Endothelial cell of umbilical vein (primary cell): ENCODE results near the gene DHX15. TPM values are rescaled to one million over a fixed set of nuclear protein-coding genes. Genes with fewer than 3 reads are reported as not detected.

Experiments
- BruUV-seq: library from RNA; stranded (reverse); fragments of 400-500 nt; replicated peaks from 2 replicates; lab custom pipeline; 2021; lab: Mats Ljungman, UMichigan
- CTCF ChIA-PET: fragments of 300-600, 350-600 bp; sonication (Branson Sonifier 250); formaldehyde crosslinking; loops from one replicate; lab custom pipeline; 2021; ENCODE audit warnings: antibody characterized with exemption, inconsistent platforms; lab: Charles Lee
- POLR2A ChIA-PET: fragments of 300-600, 350-600 bp; sonication (Branson Sonifier 250); formaldehyde crosslinking; loops from one replicate; lab custom pipeline; 2021; ENCODE audit warnings: antibody characterized with exemption, inconsistent platforms; lab: Charles Lee
- DNase-seq: peaks from one replicate; pipeline ENCODE4 v3.0.0-alpha.2; 2011; ENCODE audit warnings: low read depth, low spot score
- FAIRE-seq: peaks from 2 replicates; lab custom pipeline; 2011; peaks lifted over from hg19 to GRCh38; lab: Jason Lieb, UNC
- H2AFZ ChIP-seq: 2 replicates; pipeline ENCODE4 v1.6.0; 2012; ENCODE audit warnings: low read depth, low read length, control low read depth, inconsistent platforms
- H3K27ac ChIP-seq: 2 replicates; pipeline ENCODE4 v1.5.1; 2011; ENCODE audit warnings: low read depth, mild to moderate bottlenecking, control low read depth, low read length, moderate library complexity; ENCODE audit not compliant: insufficient read depth
- H3K27me3 ChIP-seq, 2 experiments: 2 replicates each; pipeline versions ENCODE4 v1.6.0 to v1.6.1; 2011; ENCODE audit warnings: low read length in 2 of 2, mixed read lengths in 1 of 2; ENCODE audit not compliant: control insufficient read depth in 2 of 2, insufficient read depth in 2 of 2
- H3K36me3 ChIP-seq, 2 experiments: 2 replicates in 1 of 2; 3 replicates in 1 of 2; pipeline ENCODE4 v1.5.1; 2011; ENCODE audit warnings: low read length in 2 of 2, mild to moderate bottlenecking in 1 of 2, moderate library complexity in 1 of 2; ENCODE audit not compliant: control insufficient read depth in 2 of 2, insufficient read depth in 2 of 2; ENCODE audit errors: extremely low read depth in 1 of 2
- H3K4me1 ChIP-seq: 3 replicates; pipeline ENCODE4 v1.5.1; 2011; ENCODE audit warnings: mild to moderate bottlenecking, low read length; ENCODE audit not compliant: control insufficient read depth, insufficient read depth; ENCODE audit errors: extremely low read depth
- H3K4me2 ChIP-seq: 2 replicates; pipeline ENCODE4 v1.6.1; 2011; ENCODE audit warnings: low read length, control low read depth, mixed read lengths; ENCODE audit not compliant: insufficient read depth
- H3K4me3 ChIP-seq, 3 experiments: fragments of 200-600 bp in 1 of 3; sonication (generic), shearing (Covaris generic) in 1 of 3; replicated peaks in 1 of 3; 2 replicates each; pipeline ENCODE4 v1.5.1; 2011 to 2016; ENCODE audit warnings: control low read depth in 3 of 3, low read length in 3 of 3, mild to moderate bottlenecking in 2 of 3, inconsistent platforms in 1 of 3, low read depth in 1 of 3, moderate library complexity in 1 of 3; ENCODE audit not compliant: insufficient read depth in 1 of 3
- H3K79me2 ChIP-seq: 2 replicates; pipeline ENCODE4 v1.6.0; 2012; ENCODE audit warnings: low read length, inconsistent platforms; ENCODE audit not compliant: control insufficient read depth, insufficient read depth
- H3K9ac ChIP-seq: replicated peaks from 2 replicates; pipeline ENCODE3; 2011; ENCODE audit warnings: low read length, control low read depth; ENCODE audit not compliant: insufficient read depth; ENCODE audit errors: extremely low read depth
- H3K9me1 ChIP-seq: replicated peaks from 3 replicates; pipeline ENCODE4 v1.6.0; 2011; ENCODE audit warnings: mild to moderate bottlenecking, low read length; ENCODE audit not compliant: control insufficient read depth, insufficient read depth; ENCODE audit errors: extremely low read depth
- H3K9me3 ChIP-seq: replicated peaks from 2 replicates; pipeline ENCODE4 v1.5.1; 2012; ENCODE audit warnings: low read length, inconsistent platforms; ENCODE audit not compliant: control insufficient read depth, insufficient read depth
- H4K20me1 ChIP-seq: replicated peaks from 2 replicates; pipeline ENCODE3; 2011; ENCODE audit warnings: mild to moderate bottlenecking, low read length; ENCODE audit not compliant: control insufficient read depth, insufficient read depth; ENCODE audit errors: extremely low read depth
- EZH2 ChIP-seq: IDR thresholded peaks from 2 replicates; pipeline ENCODE4 v1.6.1; 2012; ENCODE audit warnings: borderline replicate concordance, low read depth, mild to moderate bottlenecking, moderate library complexity, low read length, inconsistent platforms; ENCODE audit not compliant: severe bottlenecking
- FOS ChIP-seq: IDR thresholded peaks from 2 replicates; pipeline ENCODE4 v1.6.1; 2011; ENCODE audit warnings: mild to moderate bottlenecking, low read length, moderate library complexity, borderline replicate concordance; ENCODE audit not compliant: insufficient read depth
- GATA2 ChIP-seq: IDR thresholded peaks from 2 replicates; pipeline ENCODE4 v1.7.0; 2011; ENCODE audit warnings: low read depth, mild to moderate bottlenecking, moderate library complexity, mixed read lengths, low read length; ENCODE audit not compliant: insufficient read length, insufficient read depth
- JUN ChIP-seq: IDR thresholded peaks from 2 replicates; pipeline ENCODE4 v1.6.1; 2011; ENCODE audit warnings: borderline replicate concordance, low read depth; ENCODE audit not compliant: insufficient read length, insufficient read depth
- MYC ChIP-seq: IDR thresholded peaks from one replicate; pipeline ENCODE4 v1.6.1; 2011; ENCODE audit warnings: mild to moderate bottlenecking, low read depth, low read length
- POLR2A ChIP-seq: IDR thresholded peaks from 2 replicates; pipeline ENCODE4 v1.6.1; 2012; ENCODE audit warnings: low read depth, mild to moderate bottlenecking, control low read depth, low read length
- POLR2AphosphoS5 ChIP-seq: IDR thresholded peaks from 2 replicates; pipeline ENCODE4 v1.6.1; 2012; ENCODE audit warnings: low read depth, mild to moderate bottlenecking, control low read depth, low read length, moderate library complexity; ENCODE audit not compliant: insufficient read depth
- dilution Hi-C: fragments of 300-500 bp; cut with MboI; formaldehyde crosslinking; loops from one replicate; pipeline ENCODE4 v1.15.0; 2019; ENCODE audit warnings: low sequenced_read_pairs; ENCODE audit not compliant: extremely low pct_ligation_motif_present
- intact Hi-C: fragments of 100-400 bp; cut with micrococcal nuclease; formaldehyde crosslinking; loops from one replicate; pipeline ENCODE4 v1.10.0; 2022
- polyA plus RNA-seq, 4 experiments: library from polyadenylated mRNA; depleted of rRNA in 3 of 4; stranded (reverse) in 3 of 4; unstranded in 1 of 4; fragments of >200 nt; gene quantifications; 2 replicates each; pipeline versions ENCODE4 v1.2.1 to v1.2.3, GENCODE V29; 2011 to 2012; ENCODE audit warnings: missing spikeins in 1 of 4
- total RNA-seq: library from RNA; stranded (reverse); gene quantifications from 2 replicates; pipeline ENCODE4 v1.2.3, GENCODE V29; 2021
- TF ChIP-seq, protein P1 (sequence below): IDR thresholded peaks from 2 replicates; pipeline ENCODE4 v1.6.1; 2011; ENCODE audit not compliant: insufficient read depth, insufficient read length
- TF ChIP-seq, protein P2 (sequence below), 2 donors: IDR thresholded peaks; 1 replicate in 1 of 2; 2 replicates in 1 of 2; pipeline ENCODE4 v1.5.1; 2011; ENCODE audit warnings: low read length in 2 of 2, mild to moderate bottlenecking in 2 of 2, moderate library complexity in 2 of 2, control low read depth in 1 of 2, inconsistent platforms in 1 of 2, low read depth in 1 of 2; ENCODE audit not compliant: insufficient read depth in 1 of 2; ENCODE audit errors: extremely low read depth in 1 of 2

DHX15 gene
- total and polyA plus RNA-seq, 2 donors (not counting 3 experiments of a cell fraction or from before 2014, with no cell fraction given): 72.3 to 152 TPM

DNA sequence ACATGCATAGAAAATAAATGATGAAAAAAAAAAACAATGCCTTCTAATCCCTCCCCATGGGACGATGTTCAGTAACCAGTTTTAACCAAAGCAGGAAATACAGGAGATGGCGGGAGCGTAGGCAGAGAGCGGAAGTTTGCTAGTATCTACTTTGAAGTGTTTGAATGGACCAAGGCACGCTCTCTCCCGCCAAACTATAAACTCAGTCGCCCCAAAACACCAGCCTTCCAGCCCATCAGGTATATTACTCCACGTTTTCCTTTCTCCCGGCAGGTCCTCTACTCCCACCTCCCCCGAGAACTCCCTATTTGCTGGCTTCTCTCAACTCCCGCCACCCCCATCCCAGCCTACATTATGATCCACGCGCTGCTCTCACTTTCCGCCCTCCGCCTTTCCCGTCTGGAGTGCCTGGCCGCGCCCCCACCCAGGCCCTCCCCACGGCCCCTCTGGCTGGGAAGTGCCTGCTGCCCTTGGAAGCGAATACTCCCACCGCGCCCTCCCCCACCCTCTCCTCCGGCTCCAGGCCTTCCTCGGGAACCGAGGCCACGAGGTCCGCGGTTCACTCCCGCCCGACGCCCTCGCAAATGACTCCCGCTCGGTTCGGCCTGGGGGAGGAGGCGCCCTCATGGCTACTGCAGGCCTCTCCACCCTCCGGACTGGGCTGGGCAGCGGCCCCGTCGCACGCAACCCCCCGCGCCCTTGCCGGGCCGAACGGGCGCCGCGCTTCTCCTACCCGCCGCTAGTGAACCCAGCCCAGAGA, 723 bp downstream of the DHX15 start:
- no peak for TF ChIP-seq GATA2
- no peak for TF ChIP-seq FOS
- TF ChIP-seq POLR2AphosphoS5: no peak
- TF ChIP-seq, protein P1, sequence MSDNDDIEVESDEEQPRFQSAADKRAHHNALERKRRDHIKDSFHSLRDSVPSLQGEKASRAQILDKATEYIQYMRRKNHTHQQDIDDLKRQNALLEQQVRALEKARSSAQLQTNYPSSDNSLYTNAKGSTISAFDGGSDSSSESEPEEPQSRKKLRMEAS: no peak
- peak; percentile 12 for TF ChIP-seq MYC
- TF ChIP-seq JUN: no peak
- TF ChIP-seq EZH2: no peak
- TF ChIP-seq, protein P2, sequence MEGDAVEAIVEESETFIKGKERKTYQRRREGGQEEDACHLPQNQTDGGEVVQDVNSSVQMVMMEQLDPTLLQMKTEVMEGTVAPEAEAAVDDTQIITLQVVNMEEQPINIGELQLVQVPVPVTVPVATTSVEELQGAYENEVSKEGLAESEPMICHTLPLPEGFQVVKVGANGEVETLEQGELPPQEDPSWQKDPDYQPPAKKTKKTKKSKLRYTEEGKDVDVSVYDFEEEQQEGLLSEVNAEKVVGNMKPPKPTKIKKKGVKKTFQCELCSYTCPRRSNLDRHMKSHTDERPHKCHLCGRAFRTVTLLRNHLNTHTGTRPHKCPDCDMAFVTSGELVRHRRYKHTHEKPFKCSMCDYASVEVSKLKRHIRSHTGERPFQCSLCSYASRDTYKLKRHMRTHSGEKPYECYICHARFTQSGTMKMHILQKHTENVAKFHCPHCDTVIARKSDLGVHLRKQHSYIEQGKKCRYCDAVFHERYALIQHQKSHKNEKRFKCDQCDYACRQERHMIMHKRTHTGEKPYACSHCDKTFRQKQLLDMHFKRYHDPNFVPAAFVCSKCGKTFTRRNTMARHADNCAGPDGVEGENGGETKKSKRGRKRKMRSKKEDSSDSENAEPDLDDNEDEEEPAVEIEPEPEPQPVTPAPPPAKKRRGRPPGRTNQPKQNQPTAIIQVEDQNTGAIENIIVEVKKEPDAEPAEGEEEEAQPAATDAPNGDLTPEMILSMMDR (IDR thresholded peaks at IDR 0.05; ENCODE audit: extremely low read depth in 1 of 2, insufficient read depth in 1 of 2, low read depth in 1 of 2, low read length in 2 of 2): no peak
- TF ChIP-seq POLR2A: peak; percentile 40
- H3K9me3 ChIP-seq: no peaks in the 10 kb centered on the region
- H3K4me1 ChIP-seq: peaks cover 18% of the 10 kb centered on the region
- H3K4me2 ChIP-seq: peak overlapping the region; percentile 91
- peak overlapping the region; percentile 79 for H3K27ac ChIP-seq
- FAIRE-seq: peak; percentile 82
- intact Hi-C loops: loop anchor here (1.0 to 5.0 kb wide), 7 partner anchors 25 to 579 kb away; partner anchors contain the start of gene SEPSECS
- ChIA-PET POLR2A (no interaction called here), CTCF (interaction anchor here (1.2 to 1.4 kb wide), 5 partner anchors 10 to 397 kb away, joined by 3 to 13 read pairs (median 3); no protein-coding TSS in a partner anchor)
- dilution Hi-C loops: no loop called here
- no peaks in the 10 kb centered on the region for H3K9me1 ChIP-seq
- peak overlapping the region; percentile 95 for H3K9ac ChIP-seq
- no peaks in the 10 kb centered on the region for H3K36me3 ChIP-seq
- peak; percentile 63 for DNase-seq
- BruUV-seq: no TSS peak
- no peaks in the 10 kb centered on the region for H3K27me3 ChIP-seq
- peak overlapping the region; percentile 6 for H2AFZ ChIP-seq
- H3K79me2 ChIP-seq: peaks cover 57% of the 10 kb centered on the region
- H4K20me1 ChIP-seq: peaks cover 14% of the 10 kb centered on the region
- H3K4me3 ChIP-seq: peak overlapping the region; percentile 82 to 97 (median 92)
